Breast epithelium (tissue), 3 donors: ENCODE results near the gene TUBB4B.

Experiments
- CTCF ChIP-seq, 3 donors: fragments of 450-650 bp; IDR thresholded peaks; one replicate each; pipeline ENCODE4 v1.5.1; 2016 to 2017; ENCODE audit warnings: antibody characterized with exemption in 3 of 3, mild to moderate bottlenecking in 3 of 3, moderate library complexity in 3 of 3
- POLR2A ChIP-seq: fragments of 450-650 bp; IDR thresholded peaks from one replicate; pipeline ENCODE4 v1.6.1; 2016; ENCODE audit warnings: antibody characterized with exemption, mild to moderate bottlenecking, moderate library complexity
- POLR2AphosphoS5 ChIP-seq, 3 donors: sonication (generic); formaldehyde crosslinking; IDR thresholded peaks; one replicate each; pipeline ENCODE4 v1.6.1; 2017; ENCODE audit warnings: antibody characterized with exemption in 3 of 3

- TF ChIP-seq CTCF (IDR thresholded peaks at IDR 0.05) (no peak), POLR2A (no peak), POLR2AphosphoS5 (IDR thresholded peaks at IDR 0.05) (no peak)
Measured at GRCh38 chr9:137198902-137199283, 42.2 kb upstream of the TUBB4B start.
